ENCODE data around the gene FIZ1. TPM values are rescaled to one million over a fixed set of nuclear protein-coding genes. Genes with fewer than 3 reads are reported as not detected.

Gene FIZ1
- total and polyA plus RNA-seq, 2 experiments from 2014 or later = 12.8 to 18.7 TPM

GRCh38 chr19:55542292-55542855, 56.9 kb downstream of the FIZ1 start:
- H3K27me3 ChIP-seq = no peaks in the 10 kb centered on the region
- no peak overlapping the region for H3K27ac ChIP-seq
- no peak overlapping the region for H3K4me3 ChIP-seq
- H3K36me3 ChIP-seq = no peaks in the 10 kb centered on the region
- no peaks in the 10 kb centered on the region for H3K9me3 ChIP-seq (ENCODE audit: low read depth)
- TF ChIP-seq CTCF (IDR thresholded peaks at IDR 0.05; ENCODE audit: low read depth, low read length) = no peak
- peaks cover 9% of the 10 kb centered on the region for H3K4me1 ChIP-seq (ENCODE audit: low read depth)
- no peak for DNase-seq (ENCODE audit: low read depth in 1 of 2, low spot score in 1 of 2)

Other genes with a start within 250 kb of the FIZ1 start
- gene COX6B2, start 244.8 kb downstream of the FIZ1 start, total RNA-seq = not detected in 2 replicates
- 0.06 and 0.17 TPM in 2 replicates for gene COX6B2, start 244.8 kb downstream of the FIZ1 start, polyA plus RNA-seq
- gene GARIN5B, start 236.3 kb downstream of the FIZ1 start, total RNA-seq = not detected in 2 replicates
- not detected in 2 replicates for gene GARIN5B, start 236.3 kb downstream of the FIZ1 start, polyA plus RNA-seq
- 0.12 and 0.49 TPM in 2 replicates for gene IL11, start 229.1 kb downstream of the FIZ1 start, total RNA-seq
- 0.72 TPM in 1 of 2 replicates, not detected in the other for gene IL11, start 229.1 kb downstream of the FIZ1 start, polyA plus RNA-seq
- not detected in 2 replicates for gene TMEM190, start 222.7 kb downstream of the FIZ1 start, total RNA-seq
- gene TMEM190, start 222.7 kb downstream of the FIZ1 start, polyA plus RNA-seq = 0.85 and 1.3 TPM in 2 replicates
- 0.27 and 0.35 TPM in 2 replicates for gene TMEM238, start 215.2 kb downstream of the FIZ1 start, total RNA-seq
- 1.7 and 4.0 TPM in 2 replicates for gene TMEM238, start 215.2 kb downstream of the FIZ1 start, polyA plus RNA-seq
- gene RPL28, start 213.6 kb downstream of the FIZ1 start, total RNA-seq = 757 and 1,325 TPM in 2 replicates
- 273 and 320 TPM in 2 replicates for gene RPL28, start 213.6 kb downstream of the FIZ1 start, polyA plus RNA-seq
- 54.2 and 244 TPM in 2 replicates for gene UBE2S, start 191.7 kb downstream of the FIZ1 start, total RNA-seq
- gene UBE2S, start 191.7 kb downstream of the FIZ1 start, polyA plus RNA-seq = 164 and 471 TPM in 2 replicates
- gene SHISA7, start 156.2 kb downstream of the FIZ1 start, total RNA-seq = not detected in 2 replicates
- gene SHISA7, start 156.2 kb downstream of the FIZ1 start, polyA plus RNA-seq = not detected in 2 replicates
- gene ISOC2, start 137.9 kb downstream of the FIZ1 start, total RNA-seq = 99.4 and 200 TPM in 2 replicates
- gene ISOC2, start 137.9 kb downstream of the FIZ1 start, polyA plus RNA-seq = 73.9 and 89.7 TPM in 2 replicates
- gene C19orf85, start 134.8 kb downstream of the FIZ1 start, total RNA-seq = not detected in 2 replicates
- not detected in 2 replicates for gene C19orf85, start 134.8 kb downstream of the FIZ1 start, polyA plus RNA-seq
- gene ZNF628, start 122.9 kb downstream of the FIZ1 start, total RNA-seq = 15.7 and 16.7 TPM in 2 replicates
- 0.95 and 0.96 TPM in 2 replicates for gene ZNF628, start 122.9 kb downstream of the FIZ1 start, polyA plus RNA-seq
- gene NAT14, start 114.3 kb downstream of the FIZ1 start, total RNA-seq = 56.5 and 78.7 TPM in 2 replicates
- gene NAT14, start 114.3 kb downstream of the FIZ1 start, polyA plus RNA-seq = 137 and 138 TPM in 2 replicates
- 0.32 and 0.89 TPM in 2 replicates for gene SSC5D, start 111.1 kb downstream of the FIZ1 start, total RNA-seq
- 0.15 and 0.60 TPM in 2 replicates for gene SSC5D, start 111.1 kb downstream of the FIZ1 start, polyA plus RNA-seq
- gene SBK2, start 62.4 kb downstream of the FIZ1 start, total RNA-seq = 2.4 and 5.3 TPM in 2 replicates
- gene SBK2, start 62.4 kb downstream of the FIZ1 start, polyA plus RNA-seq = 6.8 and 7.1 TPM in 2 replicates
- gene SBK3, start 54.0 kb downstream of the FIZ1 start, total RNA-seq = 0.71 and 0.88 TPM in 2 replicates
- not detected in 2 replicates for gene SBK3, start 54.0 kb downstream of the FIZ1 start, polyA plus RNA-seq
- 10.3 and 13.4 TPM in 2 replicates for gene ZNF579, start 18.7 kb downstream of the FIZ1 start, total RNA-seq
- gene ZNF579, start 18.7 kb downstream of the FIZ1 start, polyA plus RNA-seq = 14.9 and 17.7 TPM in 2 replicates
- 26.5 and 29.1 TPM in 2 replicates for gene ZNF524, start 771 bp upstream of the FIZ1 start, total RNA-seq
- gene ZNF524, start 771 bp upstream of the FIZ1 start, polyA plus RNA-seq = 15.9 and 17.3 TPM in 2 replicates
- 7.1 and 11.2 TPM in 2 replicates for gene ZNF865, start 6.1 kb upstream of the FIZ1 start, total RNA-seq
- gene ZNF865, start 6.1 kb upstream of the FIZ1 start, polyA plus RNA-seq = 1.9 and 2.6 TPM in 2 replicates
- gene ZNF784, start 25.0 kb upstream of the FIZ1 start, total RNA-seq = 15.1 and 15.4 TPM in 2 replicates
- 13.3 and 14.0 TPM in 2 replicates for gene ZNF784, start 25.0 kb upstream of the FIZ1 start, polyA plus RNA-seq
- 78.4 and 84.9 TPM in 2 replicates for gene ZNF580, start 41.5 kb upstream of the FIZ1 start, total RNA-seq
- gene ZNF580, start 41.5 kb upstream of the FIZ1 start, polyA plus RNA-seq = 104 and 124 TPM in 2 replicates
- 28.4 and 42.0 TPM in 2 replicates for gene ZNF581, start 44.1 kb upstream of the FIZ1 start, total RNA-seq
- gene ZNF581, start 44.1 kb upstream of the FIZ1 start, polyA plus RNA-seq = 22.3 and 28.7 TPM in 2 replicates
- 42.4 and 49.2 TPM in 2 replicates for gene CCDC106, start 48.7 kb upstream of the FIZ1 start, total RNA-seq
- 40.6 and 43.5 TPM in 2 replicates for gene CCDC106, start 48.7 kb upstream of the FIZ1 start, polyA plus RNA-seq
- gene U2AF2, start 55.5 kb upstream of the FIZ1 start, total RNA-seq = 170 and 187 TPM in 2 replicates
- 13.4 and 16.3 TPM in 2 replicates for gene U2AF2, start 55.5 kb upstream of the FIZ1 start, polyA plus RNA-seq
- 144 and 164 TPM in 2 replicates for gene EPN1, start 75.7 kb upstream of the FIZ1 start, total RNA-seq
- gene EPN1, start 75.7 kb upstream of the FIZ1 start, polyA plus RNA-seq = 151 and 173 TPM in 2 replicates
- not detected in 2 replicates for gene NLRP9, start 138.9 kb upstream of the FIZ1 start, total RNA-seq
- gene NLRP9, start 138.9 kb upstream of the FIZ1 start, polyA plus RNA-seq = not detected in 2 replicates
- gene RFPL4A, start 159.6 kb upstream of the FIZ1 start, total RNA-seq = not detected in 2 replicates
- gene RFPL4A, start 159.6 kb upstream of the FIZ1 start, polyA plus RNA-seq = not detected in 2 replicates
- gene RFPL4AL1, start 169.6 kb upstream of the FIZ1 start, total RNA-seq = not detected in 2 replicates
- gene RFPL4AL1, start 169.6 kb upstream of the FIZ1 start, polyA plus RNA-seq = not detected in 2 replicates
- not detected in 2 replicates for gene NLRP11, start 232.5 kb upstream of the FIZ1 start, total RNA-seq
- gene NLRP11, start 232.5 kb upstream of the FIZ1 start, polyA plus RNA-seq = not detected in 2 replicates
- not detected in 2 replicates for gene NLRP4, start 237.0 kb upstream of the FIZ1 start, total RNA-seq
- not detected in 2 replicates for gene NLRP4, start 237.0 kb upstream of the FIZ1 start, polyA plus RNA-seq